HepG2 (cell line): ENCODE data around the gene PHAX. TPM values are rescaled to one million over a fixed set of nuclear protein-coding genes. Genes with fewer than 3 reads are reported as not detected.

Source experiments
- ATAC-seq: fragments of 200-7000 bp; cut with Tn5 transposase; 3 replicates; pipeline ENCODE4 v1.9.1; 2020; ENCODE audit warnings: mild to moderate bottlenecking, moderate library complexity
- BruUV-seq: library from RNA; stranded (reverse); fragments of 400-500 nt; replicated peaks from 2 replicates; lab custom pipeline; 2021; lab: Mats Ljungman, UMichigan
- CTCF ChIA-PET: fragments of 300-600 bp; formaldehyde crosslinking; extraction: SDS; loops from one replicate; lab custom pipeline; 2021; ENCODE audit warnings: low total read pairs, inconsistent platforms, low intra/inter-chr PET ratio; lab: Yijun Ruan, JAX
- POLR2A ChIA-PET: fragments of 350-600 bp; sonication (Branson Sonifier 250); formaldehyde crosslinking; loops from one replicate; lab custom pipeline; 2020; ENCODE audit warnings: antibody characterized with exemption, inconsistent platforms; lab: Yijun Ruan, JAX
- DNase-seq: peaks from one replicate; pipeline ENCODE4 v3.0.0-alpha.2; 2015; ENCODE audit warnings: low spot score
- FAIRE-seq: peaks from 3 replicates; lab custom pipeline; 2011; peaks lifted over from hg19 to GRCh38; lab: Jason Lieb, UNC
- H2AFZ ChIP-seq: one replicate; pipeline ENCODE4 v1.6.1; 2011; ENCODE audit warnings: low read length, inconsistent platforms
- H3K27ac ChIP-seq: fragments of 300-600 bp; 3 replicates; pipeline ENCODE4 v1.8.0; 2011; ENCODE audit warnings: mixed run types, mild to moderate bottlenecking, mixed read lengths, low read length, inconsistent platforms; ENCODE audit not compliant: insufficient read depth; ENCODE audit errors: extremely low read length
- H3K27me3 ChIP-seq, 2 experiments: fragments of 200-600 bp in 1 of 2; 2 replicates in 1 of 2; 3 replicates in 1 of 2; pipeline versions ENCODE4 v1.6.0 to v1.8.0; 2011; ENCODE audit warnings: low read length in 2 of 2, mild to moderate bottlenecking in 2 of 2, moderate library complexity in 2 of 2, inconsistent platforms in 1 of 2; ENCODE audit not compliant: insufficient read depth in 2 of 2, control insufficient read depth in 1 of 2
- H3K36me3 ChIP-seq, 2 experiments: fragments of 200-600 bp in 1 of 2; replicated peaks in 1 of 2; 2 replicates in 1 of 2; 3 replicates in 1 of 2; pipeline versions ENCODE4 v1.5.1 to v1.8.0; 2011; ENCODE audit warnings: low read length in 2 of 2, inconsistent platforms in 1 of 2; ENCODE audit not compliant: insufficient read depth in 2 of 2, control insufficient read depth in 1 of 2
- H3K4me1 ChIP-seq: 2 replicates; pipeline ENCODE4 v1.5.1; 2012; ENCODE audit warnings: low read length, inconsistent platforms; ENCODE audit not compliant: insufficient read depth
- H3K4me2 ChIP-seq: 2 replicates; pipeline ENCODE4 v1.6.0; 2011; ENCODE audit warnings: low read depth, low read length, inconsistent platforms
- H3K4me3 ChIP-seq, 3 experiments: fragments of 200-600 bp in 1 of 3; sonication (generic), shearing (Covaris generic) in 1 of 3; replicated peaks in 1 of 3; 2 replicates each; pipeline ENCODE4 v1.5.1; 2011 to 2016; ENCODE audit warnings: low read length in 3 of 3, inconsistent platforms in 2 of 3, low read depth in 2 of 3, mild to moderate bottlenecking in 2 of 3, control low read depth in 1 of 3, mixed read lengths in 1 of 3; ENCODE audit not compliant: insufficient read depth in 1 of 3
- H3K79me2 ChIP-seq: one replicate; pipeline ENCODE4 v1.6.1; 2011; ENCODE audit warnings: low read length, inconsistent platforms; ENCODE audit not compliant: insufficient read depth
- H3K9ac ChIP-seq: 2 replicates; pipeline ENCODE4 v1.6.0; 2011; ENCODE audit warnings: mild to moderate bottlenecking, low read depth, low read length, inconsistent platforms; ENCODE audit not compliant: insufficient read depth
- H3K9me3 ChIP-seq: 2 replicates; pipeline ENCODE4 v1.5.1; 2012; ENCODE audit warnings: mild to moderate bottlenecking, low read length
- H4K20me1 ChIP-seq: 2 replicates; pipeline ENCODE4 v1.6.0; 2011; ENCODE audit warnings: inconsistent platforms, mild to moderate bottlenecking, low read length, moderate library complexity; ENCODE audit not compliant: insufficient read depth
- E2F5 ChIP-seq: sonication (generic); formaldehyde crosslinking; conservative IDR thresholded peaks from 2 replicates; pipeline ENCODE4 v1.4.0; 2020; ENCODE audit warnings: missing genetic modification reagents
- EP300 ChIP-seq, 3 experiments: sonication (generic) in 1 of 3; formaldehyde crosslinking in 1 of 3; IDR thresholded peaks; 2 replicates each; pipeline versions ENCODE4 v1.5.1 to v1.6.1; 2011 to 2020; ENCODE audit warnings: low read depth in 2 of 3, low read length in 2 of 3, borderline replicate concordance in 1 of 3, improper control_type of control experiment in 1 of 3, mild to moderate bottlenecking in 1 of 3, missing genetic modification reagents in 1 of 3, moderate library complexity in 1 of 3
- HES4 ChIP-seq: sonication (generic); formaldehyde crosslinking; IDR thresholded peaks from 2 replicates; pipeline ENCODE4 v1.9.0; 2021; ENCODE audit warnings: mild to moderate bottlenecking, missing genetic modification reagents, borderline replicate concordance
- MAZ ChIP-seq, 2 experiments: sonication (generic) in 1 of 2; formaldehyde crosslinking in 1 of 2; IDR thresholded peaks; 2 replicates each; pipeline versions ENCODE4 v1.5.0 to v1.6.1; 2012 to 2020; ENCODE audit warnings: low read depth in 2 of 2, mild to moderate bottlenecking in 2 of 2, borderline replicate concordance in 1 of 2, improper control_type of control experiment in 1 of 2, low read length in 1 of 2, missing genetic modification reagents in 1 of 2, moderate library complexity in 1 of 2
- NR3C1 ChIP-seq: sonication (generic); formaldehyde crosslinking; IDR thresholded peaks from 2 replicates; pipeline ENCODE4 v1.4.0; 2020; ENCODE audit warnings: missing genetic modification reagents
- SUZ12 ChIP-seq: fragments of 150-350 bp; IDR thresholded peaks from 2 replicates; pipeline ENCODE4 v1.6.1; 2014; ENCODE audit warnings: low read depth, low read length
- ZKSCAN5 ChIP-seq: sonication (generic); formaldehyde crosslinking; IDR thresholded peaks from 2 replicates; pipeline ENCODE4 v1.5.1; 2020; ENCODE audit warnings: mild to moderate bottlenecking, missing genetic modification reagents
- ZNF547 ChIP-seq: sonication (generic); formaldehyde crosslinking; IDR thresholded peaks from 2 replicates; pipeline ENCODE4 v1.5.1; 2020; ENCODE audit warnings: mild to moderate bottlenecking, missing genetic modification reagents
- ZNF737 ChIP-seq: sonication (generic); formaldehyde crosslinking; IDR thresholded peaks from 2 replicates; pipeline ENCODE4 v1.5.0; 2020; ENCODE audit warnings: missing genetic modification reagents, mild to moderate bottlenecking, borderline replicate concordance
- ZSCAN9 ChIP-seq: IDR thresholded peaks from 2 replicates; pipeline ENCODE4 v1.6.1; 2016; ENCODE audit warnings: borderline replicate concordance
- WGBS: methylation state at CpG from one replicate; pipeline ENCODE4 v1.1.6; 2017; ENCODE audit warnings: low lambda C conversion rate; 5-methylcytosine and 5-hydroxymethylcytosine counted together
- in situ Hi-C: cut with HindIII; loops from 2 replicates; pipeline ENCODE4 v1.10.0; 2017; ENCODE audit warnings: low pct_unique_long_range_greater_than_20kb; ENCODE audit not compliant: extremely low pct_ligation_motif_present
- intact Hi-C: fragments of 100-400 bp; cut with micrococcal nuclease; formaldehyde crosslinking; loops from one replicate; pipeline ENCODE4 v1.10.0; 2022; ENCODE audit not compliant: unreplicated experiment
- polyA plus RNA-seq, 8 experiments: library from polyadenylated mRNA; depleted of rRNA in 3 of 8; stranded (reverse) in 7 of 8; unstranded in 1 of 8; fragments of >200 nt; fragmentation: Illumina TruSeq in 4 of 8; extraction: Trizol in 4 of 8; gene quantifications; 2 replicates each; pipeline versions ENCODE4 v1.2.1 to v1.2.3, GENCODE V29; 2011 to 2016; ENCODE audit warnings: low read depth in 4 of 8, missing spikeins in 1 of 8, mixed read lengths in 1 of 8; ENCODE audit not compliant: insufficient read depth in 1 of 8
- total RNA-seq, 5 experiments: library from RNA; depleted of rRNA; stranded (reverse); fragments of >200 nt; fragmentation: Illumina TruSeq; extraction: Trizol; gene quantifications; 2 replicates each; pipeline ENCODE4 v1.2.3, GENCODE V29; 2016; ENCODE audit warnings: low read depth in 1 of 5
- TF ChIP-seq, protein P1 (sequence below), 2 experiments: sonication (generic) in 1 of 2; formaldehyde crosslinking in 1 of 2; IDR thresholded peaks; 2 replicates each; pipeline versions ENCODE4 v1.4.0 to v1.6.1; 2018 to 2020; ENCODE audit warnings: missing genetic modification reagents in 2 of 2, borderline replicate concordance in 1 of 2, low read depth in 1 of 2, mild to moderate bottlenecking in 1 of 2, missing biosample characterization in 1 of 2
- TF ChIP-seq, protein P2 (sequence below): sonication (generic); formaldehyde crosslinking; conservative IDR thresholded peaks from 2 replicates; pipeline ENCODE4 v1.8.1; 2023; ENCODE audit warnings: missing genetic modification reagents

PHAX gene
- total and polyA plus RNA-seq, 2 of the 13 experiments (the other 11 are each of a cell fraction or from before 2014, with no cell fraction given), result 20.0 to 59.7 TPM

- Histone ChIP-seq H3K27me3 (no peaks in the 10 kb centered on the region; a peak in 1 of 5 replicates), H4K20me1 (peaks cover 3% of the 10 kb centered on the region; the same call in 1 of the 2 replicates), H3K4me3 (no peak overlapping the region), H3K9me3 (no peaks in the 10 kb centered on the region), H3K79me2 (peaks cover 66% of the 10 kb centered on the region), H3K9ac (no peak overlapping the region), H3K36me3 (peaks cover 3 to 26% of the 10 kb centered on the region in 2 experiments), H3K4me1 (peaks cover 46% of the 10 kb centered on the region), H2AFZ (no peak overlapping the region), H3K4me2 (no peak overlapping the region), H3K27ac (no peak overlapping the region)
- no peak for TF ChIP-seq SUZ12
- TF ChIP-seq ZNF737 (CRISPR knock-in tag), result no peak
- no peak for TF ChIP-seq HES4 (CRISPR knock-in tag)
- TF ChIP-seq MAZ (IDR thresholded peaks at IDR 0.05; ENCODE audit: borderline replicate concordance, low read depth, low read length), result no peak
- no peak for TF ChIP-seq MAZ (CRISPR knock-in tag; IDR thresholded peaks at IDR 0.05; ENCODE audit: low read depth)
- TF ChIP-seq ZSCAN9 (CRISPR knock-in tag), result no peak
- no peak for TF ChIP-seq EP300 (IDR thresholded peaks at IDR 0.05; ENCODE audit: low read depth in 2 of 2, low read length in 2 of 2)
- TF ChIP-seq EP300 (CRISPR knock-in tag; IDR thresholded peaks at IDR 0.05; ENCODE audit: borderline replicate concordance), result no peak
- TF ChIP-seq ZNF547 (CRISPR knock-in tag), result no peak
- TF ChIP-seq ZKSCAN5 (CRISPR knock-in tag), result no peak
- no peak for TF ChIP-seq E2F5
- TF ChIP-seq, protein P1, sequence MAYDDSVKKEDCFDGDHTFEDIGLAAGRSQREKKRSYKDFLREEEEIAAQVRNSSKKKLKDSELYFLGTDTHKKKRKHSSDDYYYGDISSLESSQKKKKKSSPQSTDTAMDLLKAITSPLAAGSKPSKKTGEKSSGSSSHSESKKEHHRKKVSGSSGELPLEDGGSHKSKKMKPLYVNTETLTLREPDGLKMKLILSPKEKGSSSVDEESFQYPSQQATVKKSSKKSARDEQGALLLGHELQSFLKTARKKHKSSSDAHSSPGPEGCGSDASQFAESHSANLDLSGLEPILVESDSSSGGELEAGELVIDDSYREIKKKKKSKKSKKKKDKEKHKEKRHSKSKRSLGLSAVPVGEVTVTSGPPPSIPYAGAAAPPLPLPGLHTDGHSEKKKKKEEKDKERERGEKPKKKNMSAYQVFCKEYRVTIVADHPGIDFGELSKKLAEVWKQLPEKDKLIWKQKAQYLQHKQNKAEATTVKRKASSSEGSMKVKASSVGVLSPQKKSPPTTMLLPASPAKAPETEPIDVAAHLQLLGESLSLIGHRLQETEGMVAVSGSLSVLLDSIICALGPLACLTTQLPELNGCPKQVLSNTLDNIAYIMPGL (CRISPR knock-in tag; IDR thresholded peaks at IDR 0.05; ENCODE audit: borderline replicate concordance in 1 of 2, low read depth in 1 of 2), result no peak
- TF ChIP-seq, protein P2, sequence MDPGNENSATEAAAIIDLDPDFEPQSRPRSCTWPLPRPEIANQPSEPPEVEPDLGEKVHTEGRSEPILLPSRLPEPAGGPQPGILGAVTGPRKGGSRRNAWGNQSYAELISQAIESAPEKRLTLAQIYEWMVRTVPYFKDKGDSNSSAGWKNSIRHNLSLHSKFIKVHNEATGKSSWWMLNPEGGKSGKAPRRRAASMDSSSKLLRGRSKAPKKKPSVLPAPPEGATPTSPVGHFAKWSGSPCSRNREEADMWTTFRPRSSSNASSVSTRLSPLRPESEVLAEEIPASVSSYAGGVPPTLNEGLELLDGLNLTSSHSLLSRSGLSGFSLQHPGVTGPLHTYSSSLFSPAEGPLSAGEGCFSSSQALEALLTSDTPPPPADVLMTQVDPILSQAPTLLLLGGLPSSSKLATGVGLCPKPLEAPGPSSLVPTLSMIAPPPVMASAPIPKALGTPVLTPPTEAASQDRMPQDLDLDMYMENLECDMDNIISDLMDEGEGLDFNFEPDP (CRISPR knock-in tag), result no peak
- TF ChIP-seq NR3C1, result no peak
- WGBS, result 96% methylated on average over 6 of the region's 6 CpGs
- TSS peak; percentile 31 for BruUV-seq
- no peak for ATAC-seq
- DNase-seq, result no peak
- intact Hi-C loops, result no loop called here
- ChIA-PET POLR2A (interaction anchor here (0.6 to 0.9 kb wide), 2 partner anchors 46 to 175 kb away, joined by 3 to 4 read pairs; no protein-coding TSS in a partner anchor), CTCF (no interaction called here)
- in situ Hi-C loops, result no loop called here
- no peak for FAIRE-seq
Measured at GRCh38 chr5:126603402-126603991, 2.8 kb downstream of the PHAX start.
